ENCODE results near the gene ABO.
"Not testable (repeated sequence)": the region's sequence is repeated elsewhere in the genome, so short reads cannot be mapped to it uniquely, and the experiment has no call there.

DNA sequence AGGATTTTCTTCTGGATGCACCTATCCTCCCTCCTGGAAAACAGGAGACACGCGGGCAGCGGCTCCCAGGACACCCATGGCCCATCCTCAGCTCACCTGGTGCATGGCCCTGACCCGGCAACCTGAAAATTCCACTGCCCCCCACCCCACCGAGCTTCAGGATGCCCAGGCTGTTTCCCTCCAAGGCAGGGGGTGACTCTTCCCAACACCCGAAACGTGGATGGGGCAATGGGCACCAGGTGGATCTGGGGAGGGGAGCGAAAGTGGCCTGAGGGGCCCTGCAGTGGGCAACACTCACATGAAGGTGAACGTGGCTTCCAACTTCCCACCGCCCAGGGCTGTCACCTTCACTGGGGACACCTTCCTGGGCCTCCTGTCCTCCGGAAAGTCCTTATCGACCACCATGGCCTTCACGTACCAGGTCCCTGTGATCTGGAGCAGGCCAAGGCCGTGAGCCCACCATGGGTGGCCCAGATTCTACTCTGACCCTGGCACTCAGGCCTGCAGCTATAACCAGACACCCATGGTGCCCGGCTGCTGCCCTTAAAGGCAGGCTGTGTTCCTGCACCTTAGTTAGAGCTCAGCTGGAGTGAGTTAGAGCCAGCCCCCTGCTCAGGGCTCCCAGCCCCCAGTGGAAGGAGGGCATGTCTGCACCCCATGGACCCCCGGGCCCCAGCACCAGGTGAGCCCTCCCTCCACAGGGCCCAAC is 66.7 kb downstream of the ABO start:
- not testable (repeated sequence) for TF ChIP-seq ZNF24 (IDR thresholded peaks at IDR 0.05); PAX8 (IDR thresholded peaks at IDR 0.05); RCOR1 (conservative IDR thresholded peaks at IDR 0.05; ENCODE audit: low read depth, low read length); TCF3 (IDR thresholded peaks at IDR 0.05; ENCODE audit: borderline replicate concordance, insufficient read depth, low read depth, low read length); EGR1 (IDR thresholded peaks at IDR 0.05; ENCODE audit: borderline replicate concordance in 1 of 2, low read depth in 2 of 2, low read length in 2 of 2); ASH2L (IDR thresholded peaks at IDR 0.05; ENCODE audit: borderline replicate concordance, low read depth); EZH2 (IDR thresholded peaks at IDR 0.05; ENCODE audit: borderline replicate concordance, control insufficient read depth, low read depth, low read length); FOXM1 (IDR thresholded peaks at IDR 0.05; ENCODE audit: low read depth, low read length); EP300 (IDR thresholded peaks at IDR 0.05; ENCODE audit: borderline replicate concordance in 1 of 2, control insufficient read depth in 1 of 2, low read depth in 2 of 2, low read length in 2 of 2)
- TF ChIP-seq, protein P1, sequence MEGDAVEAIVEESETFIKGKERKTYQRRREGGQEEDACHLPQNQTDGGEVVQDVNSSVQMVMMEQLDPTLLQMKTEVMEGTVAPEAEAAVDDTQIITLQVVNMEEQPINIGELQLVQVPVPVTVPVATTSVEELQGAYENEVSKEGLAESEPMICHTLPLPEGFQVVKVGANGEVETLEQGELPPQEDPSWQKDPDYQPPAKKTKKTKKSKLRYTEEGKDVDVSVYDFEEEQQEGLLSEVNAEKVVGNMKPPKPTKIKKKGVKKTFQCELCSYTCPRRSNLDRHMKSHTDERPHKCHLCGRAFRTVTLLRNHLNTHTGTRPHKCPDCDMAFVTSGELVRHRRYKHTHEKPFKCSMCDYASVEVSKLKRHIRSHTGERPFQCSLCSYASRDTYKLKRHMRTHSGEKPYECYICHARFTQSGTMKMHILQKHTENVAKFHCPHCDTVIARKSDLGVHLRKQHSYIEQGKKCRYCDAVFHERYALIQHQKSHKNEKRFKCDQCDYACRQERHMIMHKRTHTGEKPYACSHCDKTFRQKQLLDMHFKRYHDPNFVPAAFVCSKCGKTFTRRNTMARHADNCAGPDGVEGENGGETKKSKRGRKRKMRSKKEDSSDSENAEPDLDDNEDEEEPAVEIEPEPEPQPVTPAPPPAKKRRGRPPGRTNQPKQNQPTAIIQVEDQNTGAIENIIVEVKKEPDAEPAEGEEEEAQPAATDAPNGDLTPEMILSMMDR (IDR thresholded peaks at IDR 0.05 in 2 of 3, conservative IDR thresholded peaks at IDR 0.05 in 1 of 3; ENCODE audit: control insufficient read depth in 2 of 3, extremely low read depth in 1 of 3, insufficient read depth in 1 of 3, low read depth in 3 of 3, low read length in 3 of 3), result not testable (repeated sequence)
- TF ChIP-seq, protein P2, sequence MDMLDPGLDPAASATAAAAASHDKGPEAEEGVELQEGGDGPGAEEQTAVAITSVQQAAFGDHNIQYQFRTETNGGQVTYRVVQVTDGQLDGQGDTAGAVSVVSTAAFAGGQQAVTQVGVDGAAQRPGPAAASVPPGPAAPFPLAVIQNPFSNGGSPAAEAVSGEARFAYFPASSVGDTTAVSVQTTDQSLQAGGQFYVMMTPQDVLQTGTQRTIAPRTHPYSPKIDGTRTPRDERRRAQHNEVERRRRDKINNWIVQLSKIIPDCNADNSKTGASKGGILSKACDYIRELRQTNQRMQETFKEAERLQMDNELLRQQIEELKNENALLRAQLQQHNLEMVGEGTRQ (IDR thresholded peaks at IDR 0.05; ENCODE audit: borderline replicate concordance, low read depth, low read length), result not testable (repeated sequence)
- TF ChIP-seq, protein P3, sequence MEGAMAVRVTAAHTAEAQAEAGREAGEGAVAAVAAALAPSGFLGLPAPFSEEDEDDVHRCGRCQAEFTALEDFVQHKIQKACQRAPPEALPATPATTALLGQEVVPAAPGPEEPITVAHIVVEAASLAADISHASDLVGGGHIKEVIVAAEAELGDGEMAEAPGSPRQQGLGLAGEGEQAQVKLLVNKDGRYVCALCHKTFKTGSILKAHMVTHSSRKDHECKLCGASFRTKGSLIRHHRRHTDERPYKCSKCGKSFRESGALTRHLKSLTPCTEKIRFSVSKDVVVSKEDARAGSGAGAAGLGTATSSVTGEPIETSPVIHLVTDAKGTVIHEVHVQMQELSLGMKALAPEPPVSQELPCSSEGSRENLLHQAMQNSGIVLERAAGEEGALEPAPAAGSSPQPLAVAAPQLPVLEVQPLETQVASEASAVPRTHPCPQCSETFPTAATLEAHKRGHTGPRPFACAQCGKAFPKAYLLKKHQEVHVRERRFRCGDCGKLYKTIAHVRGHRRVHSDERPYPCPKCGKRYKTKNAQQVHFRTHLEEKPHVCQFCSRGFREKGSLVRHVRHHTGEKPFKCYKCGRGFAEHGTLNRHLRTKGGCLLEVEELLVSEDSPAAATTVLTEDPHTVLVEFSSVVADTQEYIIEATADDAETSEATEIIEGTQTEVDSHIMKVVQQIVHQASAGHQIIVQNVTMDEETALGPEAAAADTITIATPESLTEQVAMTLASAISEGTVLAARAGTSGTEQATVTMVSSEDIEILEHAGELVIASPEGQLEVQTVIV (IDR thresholded peaks at IDR 0.05; ENCODE audit: borderline replicate concordance, partially characterized antibody), result not testable (repeated sequence)

Data from GM12878 (cell line).